Measurements from ENCODE around the gene COTL1.

COTL1 gene

DNA sequence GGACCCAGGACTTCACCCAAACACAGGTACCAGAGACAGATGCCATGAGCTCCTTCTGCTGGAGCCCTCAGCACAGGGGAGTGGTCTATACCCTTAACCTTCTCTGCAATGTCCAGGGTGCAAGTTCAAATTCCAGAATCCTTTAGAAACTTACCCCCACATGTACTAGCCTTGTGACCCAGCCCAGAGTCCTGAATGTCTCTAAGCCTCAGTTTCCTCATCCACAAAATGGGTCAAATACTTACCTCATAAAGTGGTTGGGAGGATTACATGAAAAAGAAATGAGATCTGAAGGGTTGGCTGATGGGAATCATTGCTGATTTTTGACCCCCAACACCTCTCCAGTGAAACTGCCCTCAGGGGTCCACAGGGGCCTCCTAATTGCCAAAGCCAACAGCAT is 21.7 kb downstream of the COTL1 start:
- DNase-seq (ENCODE audit: low read depth), result no peak

- no peak for DNase-seq (ENCODE audit: low read depth)
Observed at GRCh38 chr16:84595052-84595481, 22.8 kb downstream of the COTL1 start.

DNA sequence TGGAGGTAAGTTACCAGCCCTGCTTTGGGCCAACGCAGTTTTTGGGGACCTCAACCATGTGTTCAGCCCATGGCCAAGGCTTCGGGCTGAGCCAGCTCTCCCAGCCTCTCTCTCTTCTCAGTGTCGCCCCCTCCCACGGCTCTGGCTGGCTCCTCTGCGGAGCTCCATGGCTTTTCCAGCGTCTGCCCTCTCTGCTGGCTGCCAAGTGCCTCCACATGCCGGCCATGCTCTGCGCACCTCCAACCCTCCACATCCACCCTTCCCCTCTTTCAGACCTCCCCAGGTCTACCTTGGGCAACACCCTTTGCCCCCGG is 23.2 kb downstream of the COTL1 start:
- no peak for DNase-seq (ENCODE audit: low read depth)

- peak; percentile 77 for DNase-seq (ENCODE audit: low read depth)
Observed at GRCh38 chr16:84593825-84594724, 23.8 kb downstream of the COTL1 start.

DNA sequence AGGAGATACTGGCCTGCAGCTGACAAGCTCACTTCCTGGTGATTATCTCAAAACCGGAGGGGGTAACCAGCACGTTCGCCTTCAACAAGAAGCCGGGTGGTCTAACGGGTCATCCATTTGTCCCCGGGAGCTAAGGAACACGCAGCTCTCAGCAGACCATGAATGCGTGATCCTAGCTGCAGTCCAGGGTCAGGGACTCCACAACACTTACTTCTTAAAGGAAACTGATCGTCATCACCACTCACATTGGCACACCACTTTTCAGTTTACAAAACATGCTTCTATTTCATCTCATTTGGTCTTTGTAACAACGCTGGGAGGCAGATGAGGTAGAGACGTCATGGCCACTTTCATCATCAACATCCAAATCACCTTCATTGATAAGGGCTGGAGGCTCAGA is 25.2 kb downstream of the COTL1 start:
- no peak for DNase-seq (ENCODE audit: low read depth)

DNA sequence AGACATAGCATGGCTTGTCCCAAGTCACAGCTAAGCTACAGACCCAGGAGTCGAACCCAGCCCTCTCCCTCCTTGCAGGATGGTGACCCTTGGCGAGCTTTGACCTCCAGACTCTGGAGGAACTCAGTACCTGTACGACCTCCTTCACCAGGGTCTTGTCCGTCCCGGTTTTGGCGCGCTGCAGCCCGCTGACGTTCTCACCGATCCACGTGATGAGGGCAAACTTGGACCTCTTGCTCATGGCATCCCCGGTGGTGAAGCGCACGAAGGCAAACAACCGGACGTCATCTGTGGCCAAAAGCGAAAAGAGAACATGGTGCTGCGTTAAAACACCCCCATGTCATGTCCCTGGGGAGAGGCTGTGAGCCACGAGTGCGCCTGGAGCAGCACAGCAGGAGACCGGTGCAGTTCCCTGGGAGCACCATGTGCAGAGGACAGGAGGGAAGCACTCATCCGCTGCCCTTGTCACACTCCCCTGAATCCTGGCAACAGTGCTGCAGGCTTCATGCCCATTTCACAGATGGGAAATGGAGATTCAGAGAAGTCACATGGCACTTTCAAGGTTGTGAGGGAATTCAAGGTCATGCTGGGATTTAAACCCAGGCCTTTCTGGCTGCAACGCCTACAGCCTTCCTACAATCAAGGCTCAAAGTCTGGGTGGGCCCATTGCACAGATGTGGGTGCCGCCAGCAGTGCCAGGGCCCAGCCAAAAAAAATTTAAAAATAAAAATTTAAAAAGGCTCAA is 27.7 kb downstream of the COTL1 start:
- DNase-seq (ENCODE audit: low read depth), result no peak

DNA sequence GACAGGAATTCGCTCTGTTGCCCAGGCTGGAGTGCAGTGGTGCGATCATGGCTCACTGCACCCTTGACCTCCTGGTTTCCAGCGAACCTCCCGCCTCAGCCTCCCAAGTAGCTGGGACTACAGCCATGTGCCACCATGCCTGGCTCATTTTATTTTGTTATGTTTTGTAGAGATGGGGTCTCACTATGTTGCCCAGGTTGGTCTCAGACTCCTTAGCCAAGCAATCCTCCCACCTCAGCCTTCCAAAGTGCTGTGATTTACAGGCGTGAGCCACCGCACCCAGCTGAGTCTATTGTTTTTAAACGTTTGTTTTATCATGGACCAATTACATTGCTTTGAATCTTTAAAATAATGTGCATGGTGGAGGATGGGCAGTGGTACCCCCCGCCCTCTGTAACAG is 28.9 kb downstream of the COTL1 start:
- DNase-seq (ENCODE audit: low read depth), result no peak

DNA sequence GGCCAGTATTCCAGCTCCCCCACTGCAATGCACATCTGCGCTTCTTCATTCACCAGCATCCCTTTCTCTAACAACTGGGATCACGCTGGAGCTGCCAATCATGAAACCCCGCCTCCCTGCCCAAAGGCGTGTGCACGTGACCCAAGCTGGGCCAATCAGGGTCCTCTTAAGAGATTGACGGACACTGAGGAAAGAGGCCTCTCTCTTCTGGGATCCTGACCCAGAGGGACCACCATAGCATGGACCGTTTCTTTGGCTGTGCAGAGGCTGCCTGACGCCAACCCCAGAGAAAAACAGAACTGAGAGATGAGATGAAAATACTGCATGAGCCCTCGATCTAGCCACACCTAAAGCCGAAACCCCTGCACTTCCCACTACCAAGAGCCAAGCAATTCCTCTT is 32.0 kb downstream of the COTL1 start:
- DNase-seq (ENCODE audit: low read depth), result no peak

- DNase-seq (ENCODE audit: low read depth), result no peak
Observed at GRCh38 chr16:84585467-84585866, 32.4 kb downstream of the COTL1 start.

DNA sequence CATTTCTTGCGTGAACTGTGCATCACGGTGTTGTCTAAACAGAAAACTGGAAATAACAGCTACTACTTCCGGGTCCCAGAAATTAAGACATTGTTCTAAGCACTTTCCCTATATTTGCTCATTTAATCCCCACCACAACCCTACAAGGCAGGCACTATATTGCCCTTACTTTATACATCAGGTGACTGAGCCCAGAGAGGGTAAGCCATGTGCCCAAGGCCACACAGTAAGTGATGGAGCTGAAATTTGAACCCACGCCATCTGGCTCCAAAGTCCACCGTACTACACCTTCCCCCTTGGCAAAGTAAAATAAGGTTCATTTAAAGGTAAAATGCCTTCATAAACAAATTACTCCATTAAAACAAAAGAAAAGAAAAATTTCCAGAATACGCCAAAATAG is 33.2 kb downstream of the COTL1 start:
- no peak for DNase-seq (ENCODE audit: low read depth)

DNA sequence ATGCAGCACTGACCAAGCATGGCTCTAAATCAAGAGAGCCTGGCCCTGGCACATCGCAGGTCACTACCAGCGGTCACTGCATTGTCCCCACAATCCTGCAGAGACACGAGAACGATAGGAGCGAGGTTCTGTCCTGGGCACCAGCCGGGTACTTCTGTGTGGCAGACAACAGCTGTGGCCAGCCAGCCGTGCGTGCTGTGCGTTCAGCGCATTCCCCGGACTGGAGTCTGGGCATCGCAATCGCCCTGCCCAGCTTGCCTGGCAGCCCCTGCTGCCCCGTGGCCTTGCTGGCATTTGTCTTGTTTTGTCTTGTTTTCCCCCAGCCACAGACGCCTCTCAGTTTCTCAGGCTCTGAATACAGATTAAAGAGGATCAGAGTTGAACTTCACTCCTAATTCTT is 33.9 kb downstream of the COTL1 start:
- no peak for DNase-seq (ENCODE audit: low read depth)

- no peak for DNase-seq (ENCODE audit: low read depth)
Observed at GRCh38 chr16:84582958-84583516, 34.8 kb downstream of the COTL1 start.

- no peak for DNase-seq (ENCODE audit: low read depth)
Observed at GRCh38 chr16:84581158-84581557, 36.7 kb downstream of the COTL1 start.

DNA sequence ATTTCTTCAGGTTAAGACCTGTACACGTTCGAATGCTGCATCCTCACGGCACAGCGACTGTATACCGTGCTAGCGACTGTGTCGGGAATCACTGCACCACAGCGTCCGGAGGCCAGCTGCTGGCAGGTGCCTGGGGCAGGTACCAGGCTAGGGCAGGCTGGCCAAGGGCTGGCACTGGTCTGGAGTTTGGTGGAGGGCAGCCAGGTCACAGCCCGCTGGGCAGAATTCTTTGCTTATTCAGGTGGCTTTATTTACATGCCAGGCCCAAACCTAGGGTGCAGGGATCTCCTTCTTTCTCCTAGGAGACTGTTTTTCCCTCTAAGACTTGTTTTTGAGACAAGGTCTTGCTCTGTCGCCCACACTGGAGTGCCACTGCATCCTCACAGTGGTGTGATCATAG is 37.9 kb downstream of the COTL1 start:
- DNase-seq (ENCODE audit: low read depth), result no peak

DNA sequence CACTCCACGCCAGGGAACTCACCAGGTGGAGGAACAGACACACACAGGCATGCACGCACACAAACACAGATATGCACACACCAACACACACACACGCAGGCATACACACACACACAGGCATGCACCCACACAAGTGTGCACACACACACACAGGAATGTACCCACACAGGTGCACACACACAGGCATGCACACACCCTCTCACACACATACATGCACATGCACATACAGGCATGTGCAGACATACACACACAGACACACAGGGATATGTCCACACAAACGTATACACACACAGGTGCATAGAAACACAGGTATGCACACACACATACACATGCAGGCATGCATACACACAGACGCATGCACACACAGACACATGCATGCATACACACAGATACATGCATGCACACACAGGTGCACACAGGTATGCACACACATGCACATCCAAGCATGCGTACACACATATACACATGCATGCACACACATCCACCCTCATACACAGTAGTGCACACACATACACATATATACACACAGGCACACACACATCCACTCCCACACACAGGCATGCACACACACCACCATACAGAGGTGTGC is 39.2 kb downstream of the COTL1 start:
- no peak for DNase-seq (ENCODE audit: low read depth)

GRCh38 chr16:84577034-84577803 is 40.7 kb downstream of the COTL1 start:
- no peak for DNase-seq (ENCODE audit: low read depth)

GRCh38 chr16:84575914-84576313 is 42.0 kb downstream of the COTL1 start:
- DNase-seq (ENCODE audit: low read depth), result no peak

DNA sequence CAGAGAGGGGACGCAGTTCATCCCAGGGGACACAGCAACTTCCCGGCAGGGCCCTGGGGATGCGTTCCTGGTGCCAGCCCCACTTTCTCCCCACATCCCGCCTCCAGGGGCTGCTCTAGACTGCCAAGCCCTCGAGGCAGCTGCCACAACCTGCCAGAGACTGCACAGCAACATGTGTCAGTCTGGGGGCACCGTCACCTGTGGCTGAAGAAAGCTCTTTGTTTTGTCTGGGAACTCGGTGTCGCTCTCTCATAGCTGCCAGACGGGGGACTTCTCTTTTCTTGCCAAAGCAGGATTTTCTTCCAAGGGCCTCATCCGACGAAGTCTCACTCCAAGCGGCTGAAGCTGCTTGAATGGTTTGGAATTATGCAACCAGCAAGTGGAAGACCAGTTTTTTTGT is 43.7 kb downstream of the COTL1 start:
- DNase-seq (ENCODE audit: low read depth), result no peak

- DNase-seq (ENCODE audit: low read depth), result no peak
Observed at GRCh38 chr16:84572096-84572495, 45.8 kb downstream of the COTL1 start.

DNA sequence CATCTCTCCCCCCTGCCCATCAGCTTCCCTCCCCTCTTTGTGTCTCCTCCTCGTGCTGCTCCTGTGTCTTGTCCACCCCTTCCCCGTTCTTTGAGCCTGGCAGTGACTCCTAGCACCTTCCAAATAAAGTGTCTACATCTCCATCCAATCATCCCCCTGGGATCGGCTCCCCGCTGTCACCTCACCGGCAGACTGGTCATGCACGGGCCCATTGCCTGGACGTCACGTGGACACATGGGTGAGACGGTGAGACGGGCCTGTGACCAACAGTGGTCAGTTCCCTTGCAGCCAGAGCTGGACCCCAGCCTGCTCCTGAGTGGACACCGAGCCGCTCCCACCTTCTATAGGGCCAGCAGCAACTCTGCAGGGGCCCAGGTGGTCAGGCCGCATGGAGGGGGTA is 46.4 kb downstream of the COTL1 start:
- no peak for DNase-seq (ENCODE audit: low read depth)

GRCh38 chr16:84570739-84571403 is 47.0 kb downstream of the COTL1 start:
- DNase-seq (ENCODE audit: low read depth), result no peak
